ENCODE results near the gene CLEC4D.
"Not testable (repeated sequence)": the region's sequence is repeated elsewhere in the genome, so short reads cannot be mapped to it uniquely, and the experiment has no call there.

The CLEC4D gene
- long read RNA-seq, donor 1 = 0 reads
- long read RNA-seq, donor 2 = 0 reads
- long read RNA-seq, donor 3 = 0 reads
- long read RNA-seq, donor 4 = 0 reads
- long read RNA-seq, donor 5 = 0 reads
- long read RNA-seq, donor 6 = 0 reads
- long read RNA-seq, donor 7 = 0 reads
- long read RNA-seq, donor 8 = 0 reads

- DNase-seq = no peak
These were observed at the start of gene CLEC4D for GRCh38 chr12:8513256-8513655. CLEC4D (plus strand) TSS chr12:8513503; CDS start chr12:8513733, 230 bp downstream.

DNA sequence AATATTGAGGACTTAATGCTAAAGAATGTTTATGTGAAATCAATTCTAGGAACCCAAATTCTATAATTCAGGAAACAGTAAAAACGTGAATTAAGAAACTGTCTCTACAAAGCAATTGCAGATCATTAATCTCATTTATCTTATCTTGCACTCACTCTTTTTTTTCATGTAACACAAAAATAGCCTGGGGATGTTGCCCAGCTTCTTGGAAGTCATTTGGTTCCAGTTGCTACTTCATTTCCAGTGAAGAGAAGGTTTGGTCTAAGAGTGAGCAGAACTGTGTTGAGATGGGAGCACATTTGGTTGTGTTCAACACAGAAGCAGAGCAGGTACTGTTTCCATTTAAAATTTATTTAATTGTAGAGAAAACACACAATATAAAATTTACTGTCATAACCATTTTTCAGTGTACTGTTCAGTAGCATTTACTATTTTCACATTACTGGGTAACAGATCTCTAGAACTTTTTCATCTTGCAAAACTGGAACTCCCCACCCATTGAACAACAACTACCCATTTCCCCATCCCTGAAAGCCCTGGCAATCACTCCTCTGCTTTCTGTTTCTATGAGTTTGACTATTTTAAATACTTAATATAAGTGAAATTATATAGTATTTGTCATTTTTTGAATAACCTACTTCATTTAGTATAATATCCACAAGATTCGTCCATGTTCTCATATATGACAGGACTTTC lies 47.9 kb upstream of the CLEC4D start:
- no peak for DNase-seq

- no peak for DNase-seq
These were observed 47.1 kb upstream of the CLEC4D start for GRCh38 chr12:8466241-8466640.

- no peak for DNase-seq
These were observed 42.2 kb upstream of the CLEC4D start for GRCh38 chr12:8471090-8471489.

- no peak for DNase-seq
These were observed 37.6 kb upstream of the CLEC4D start for GRCh38 chr12:8475508-8476203.

DNA sequence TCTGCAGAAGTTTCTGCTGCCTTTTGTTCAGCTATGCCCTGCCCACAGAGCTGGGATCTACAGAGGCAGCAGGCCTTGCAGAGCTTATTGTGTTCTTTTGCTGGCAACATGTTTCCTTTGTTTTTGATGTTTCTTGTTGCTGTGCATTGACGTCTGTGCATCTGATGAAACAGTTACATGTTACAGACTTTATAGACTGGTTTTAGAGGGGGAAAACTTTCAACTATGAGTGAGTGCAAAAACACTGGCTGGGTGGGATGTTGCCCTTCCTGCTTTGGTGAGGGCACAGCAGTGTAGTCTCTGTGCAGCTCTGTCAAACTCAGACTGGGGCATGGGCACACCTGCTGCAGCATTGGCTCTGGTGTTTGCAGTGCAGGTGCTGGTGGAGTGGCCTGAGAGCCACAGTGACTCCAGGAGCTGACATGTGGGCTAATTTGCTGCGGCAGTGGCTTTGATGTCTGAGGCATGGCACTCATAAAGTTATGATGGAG lies 30.7 kb upstream of the CLEC4D start:
- DNase-seq = no peak

DNA sequence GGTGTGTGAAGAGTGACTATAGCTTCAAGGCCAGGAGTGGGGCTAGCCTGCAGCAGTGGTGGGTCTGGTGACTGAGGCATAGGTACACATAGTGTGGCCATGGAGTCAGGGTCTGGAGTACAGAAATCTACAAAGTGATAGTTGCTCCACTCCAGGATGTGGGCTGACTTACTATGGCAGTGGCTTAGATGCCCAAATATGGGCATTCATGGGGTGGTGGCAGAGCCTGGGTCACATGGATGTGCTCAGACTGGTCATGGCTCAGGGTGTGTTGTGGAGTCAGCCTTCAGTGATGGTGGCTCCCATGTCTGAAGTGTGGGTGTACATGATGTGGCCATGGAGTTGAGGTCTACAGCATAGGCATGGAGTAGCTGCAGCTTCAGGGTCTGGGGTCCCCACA lies 30.2 kb upstream of the CLEC4D start:
- no peak for DNase-seq

DNA sequence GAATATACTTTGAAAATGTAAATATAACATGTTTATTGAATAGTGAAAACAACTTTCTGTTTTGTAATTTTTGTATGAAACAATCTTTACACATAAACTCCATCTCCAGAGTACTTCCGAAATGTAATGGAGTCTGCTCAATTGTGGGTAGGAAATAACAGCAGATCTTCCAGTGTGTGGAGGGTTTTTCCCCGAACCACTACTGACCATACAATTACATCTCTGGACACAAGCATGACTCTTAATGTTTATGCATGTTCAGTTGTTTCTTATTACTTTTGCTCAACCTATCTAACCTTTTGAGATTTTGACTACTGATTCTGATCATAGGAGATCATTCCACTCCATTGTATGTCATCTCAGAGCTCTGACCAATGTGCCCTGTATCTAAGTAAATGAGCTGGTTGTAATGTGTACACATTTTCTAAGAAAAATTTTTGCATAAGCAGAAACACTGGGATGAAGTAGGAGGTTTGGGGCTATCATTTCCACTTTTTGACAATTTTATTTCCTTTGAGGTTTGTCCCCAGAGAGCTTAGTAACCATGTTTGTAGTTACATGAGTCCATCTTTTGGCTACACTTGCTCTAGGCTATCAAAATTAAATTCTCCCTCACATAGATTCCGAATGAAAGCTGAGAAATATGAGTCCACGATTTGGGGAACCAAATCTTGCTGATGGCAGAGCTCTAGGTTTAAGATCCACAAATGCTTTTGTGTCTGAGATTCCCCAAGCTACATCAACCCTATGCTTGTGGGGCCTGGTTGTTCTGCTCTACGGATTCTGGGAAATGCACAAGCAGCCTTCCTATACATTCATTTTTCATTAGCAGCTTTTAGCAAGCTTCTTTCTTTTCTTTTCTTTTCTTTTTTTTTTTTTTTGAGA lies 21.4 kb upstream of the CLEC4D start:
- no peak for DNase-seq

DNA sequence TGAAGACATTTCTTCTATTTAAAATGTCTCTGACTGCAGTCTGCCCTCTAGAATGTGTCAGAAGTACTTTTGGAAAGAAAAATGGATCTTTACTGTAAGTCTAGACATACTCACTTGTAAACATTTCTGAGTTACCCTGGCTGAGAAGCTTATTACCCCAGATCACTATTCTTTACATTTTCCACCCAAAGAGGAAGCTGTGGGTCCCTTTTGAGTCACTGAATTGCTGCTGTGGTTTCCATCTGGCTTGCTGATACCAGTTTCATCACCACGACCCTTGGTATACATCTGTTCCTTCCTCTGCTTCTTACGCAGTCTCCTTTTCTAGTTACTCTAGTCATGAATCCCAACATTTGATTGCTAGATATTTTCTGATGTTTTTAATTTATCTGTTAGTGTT lies 20.2 kb upstream of the CLEC4D start:
- DNase-seq = no peak

DNA sequence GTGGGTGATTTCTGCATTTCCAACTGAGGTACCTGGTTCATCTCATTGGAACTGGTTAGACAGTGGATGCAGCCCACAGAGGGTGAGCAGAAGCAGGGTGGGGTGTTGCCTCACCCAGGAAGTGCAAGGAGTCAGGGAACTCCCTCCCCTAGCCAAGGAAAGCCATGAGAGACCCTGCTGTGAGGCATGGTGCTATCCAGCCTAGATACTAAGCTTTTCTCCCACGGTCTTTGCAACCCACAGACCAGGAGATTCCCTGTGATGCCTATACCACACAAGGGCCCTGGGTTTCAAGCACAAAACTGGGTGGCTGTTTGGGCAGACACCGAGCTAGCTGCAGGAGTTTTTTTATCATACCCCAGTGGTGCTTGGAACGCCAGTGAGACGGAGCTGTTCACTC lies 17.6 kb upstream of the CLEC4D start:
- not testable (repeated sequence) for DNase-seq

- not testable (repeated sequence) for DNase-seq
These were observed 17.2 kb upstream of the CLEC4D start for GRCh38 chr12:8496074-8496473.

DNA sequence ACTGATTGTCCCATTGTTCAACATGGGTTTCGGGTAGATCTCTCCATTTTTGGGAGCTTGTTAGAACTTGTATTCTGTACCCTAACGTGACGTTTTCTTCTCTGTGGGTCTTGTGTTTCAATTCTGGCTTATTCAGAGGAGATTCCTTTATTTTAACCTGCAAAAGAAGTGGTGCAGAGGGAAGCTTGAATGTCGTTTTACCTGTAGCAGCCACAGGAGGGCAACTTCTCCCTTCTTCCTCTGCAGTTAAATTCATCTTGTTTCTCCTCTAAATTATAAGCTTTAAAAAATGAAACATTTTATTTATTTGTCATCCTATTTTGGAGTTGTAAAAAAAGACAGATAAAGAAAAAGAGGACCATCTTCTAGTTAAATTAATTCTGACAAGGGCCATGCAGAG lies 13.7 kb upstream of the CLEC4D start:
- DNase-seq = no peak

DNA sequence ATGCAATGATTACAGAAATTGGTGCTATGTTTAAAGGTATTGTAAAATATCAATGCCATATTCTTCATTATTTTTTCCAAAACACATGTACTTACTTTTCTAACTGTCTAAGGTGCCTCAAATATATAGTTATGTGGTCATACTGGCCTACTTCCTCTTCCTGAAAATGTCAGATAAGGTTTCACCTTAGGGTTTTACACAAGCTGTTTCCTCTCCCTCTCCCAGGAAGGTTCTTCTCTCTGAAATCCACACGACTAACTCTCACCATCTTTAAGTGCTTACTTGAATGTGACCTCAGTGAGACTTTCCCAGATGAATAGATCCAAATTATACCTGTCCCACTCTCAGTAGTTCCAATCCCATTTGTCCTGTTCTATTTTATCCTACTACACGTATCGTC lies 11.6 kb upstream of the CLEC4D start:
- no peak for DNase-seq

GRCh38 chr12:8504351-8504750 lies 9.0 kb upstream of the CLEC4D start:
- no peak for DNase-seq

DNA sequence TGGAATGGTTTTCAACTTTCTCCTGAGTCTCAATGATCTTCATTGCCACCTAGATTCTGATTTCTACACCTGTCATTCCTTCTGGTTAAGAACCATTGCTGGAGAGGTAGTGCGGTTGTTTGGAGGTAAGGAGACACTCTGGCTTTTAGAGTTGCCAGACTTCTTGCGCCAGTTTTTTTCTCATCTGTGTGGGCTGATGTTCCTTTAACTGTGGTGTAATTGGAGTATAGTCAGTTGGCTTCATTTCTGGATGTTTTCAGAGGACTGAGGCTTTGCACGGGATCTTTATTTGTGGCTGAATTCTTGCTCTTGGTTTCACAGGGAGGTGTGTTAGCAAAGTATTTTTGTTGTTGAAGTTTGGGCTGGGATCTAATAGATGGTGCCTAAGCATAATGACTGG lies 5.7 kb upstream of the CLEC4D start:
- no peak for DNase-seq

- DNase-seq = no peak
These were observed 5.1 kb upstream of the CLEC4D start for GRCh38 chr12:8508223-8508622.

DNA sequence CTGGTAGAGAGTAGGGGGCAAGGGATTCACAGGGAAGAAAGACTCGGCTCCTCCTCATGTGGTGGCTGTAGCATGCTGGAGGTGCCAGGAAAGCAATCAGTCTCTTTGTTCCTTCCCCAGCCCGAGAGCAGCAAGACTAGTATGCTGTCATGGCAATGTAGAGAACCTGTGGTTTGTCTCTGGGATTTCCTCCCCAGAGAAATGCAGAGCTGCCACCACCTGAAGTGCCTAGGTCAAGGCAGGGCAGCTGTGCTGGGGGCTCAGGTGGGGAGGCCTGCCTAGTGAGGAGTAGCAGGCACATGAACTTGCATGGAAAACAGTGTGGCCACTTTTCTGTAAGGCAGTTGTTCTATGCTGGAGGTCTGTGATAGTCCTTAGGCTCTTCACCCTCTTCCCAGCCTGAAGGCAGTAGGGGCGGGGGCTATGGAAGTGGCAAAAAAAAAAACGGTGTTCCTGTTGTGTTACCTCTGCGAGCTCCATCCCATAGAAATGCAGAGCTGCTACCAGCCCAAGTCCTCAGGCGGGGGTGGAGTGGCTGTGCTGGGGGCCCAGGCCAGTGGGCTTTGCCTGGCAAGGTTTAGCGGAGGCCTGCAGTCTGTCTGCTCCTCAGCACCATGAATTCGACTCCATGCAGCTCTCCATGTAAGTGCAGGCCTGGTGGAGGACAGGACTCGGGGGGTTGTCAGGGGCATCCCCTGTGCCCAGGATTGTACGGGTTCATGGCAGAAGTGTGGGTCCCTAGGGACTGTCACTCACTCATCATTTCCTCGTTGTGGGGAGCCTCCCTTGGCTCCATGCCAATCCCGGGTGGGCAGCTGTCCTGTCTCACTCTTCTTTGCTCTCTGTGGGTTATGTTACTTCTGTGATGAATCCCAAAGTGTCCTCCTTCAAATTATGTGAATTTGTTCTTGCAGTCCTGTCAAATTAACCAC lies 4.1 kb upstream of the CLEC4D start:
- DNase-seq = no peak

GRCh38 chr12:8517971-8518370 lies 4.7 kb downstream of the CLEC4D start:
- DNase-seq = no peak

DNA sequence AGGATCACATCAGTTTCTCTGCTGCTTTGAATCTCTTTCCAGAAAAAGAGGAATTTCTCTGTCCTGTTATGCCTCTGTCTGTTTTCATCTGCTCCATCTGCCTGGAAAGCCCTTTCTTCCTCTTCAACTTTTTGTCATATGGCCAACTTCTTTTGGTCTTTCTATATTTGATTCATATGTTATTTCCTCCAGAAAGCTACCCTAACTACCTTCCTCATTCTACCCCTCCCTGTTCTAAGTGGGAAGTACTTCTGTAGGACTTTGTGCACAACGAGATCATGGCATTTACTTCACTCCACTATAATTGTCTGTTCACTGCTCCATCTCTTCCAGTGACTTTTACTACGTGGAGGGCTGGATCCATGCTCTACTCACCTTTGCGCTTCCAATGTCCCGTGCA lies 5.9 kb downstream of the CLEC4D start:
- no peak for DNase-seq

DNA sequence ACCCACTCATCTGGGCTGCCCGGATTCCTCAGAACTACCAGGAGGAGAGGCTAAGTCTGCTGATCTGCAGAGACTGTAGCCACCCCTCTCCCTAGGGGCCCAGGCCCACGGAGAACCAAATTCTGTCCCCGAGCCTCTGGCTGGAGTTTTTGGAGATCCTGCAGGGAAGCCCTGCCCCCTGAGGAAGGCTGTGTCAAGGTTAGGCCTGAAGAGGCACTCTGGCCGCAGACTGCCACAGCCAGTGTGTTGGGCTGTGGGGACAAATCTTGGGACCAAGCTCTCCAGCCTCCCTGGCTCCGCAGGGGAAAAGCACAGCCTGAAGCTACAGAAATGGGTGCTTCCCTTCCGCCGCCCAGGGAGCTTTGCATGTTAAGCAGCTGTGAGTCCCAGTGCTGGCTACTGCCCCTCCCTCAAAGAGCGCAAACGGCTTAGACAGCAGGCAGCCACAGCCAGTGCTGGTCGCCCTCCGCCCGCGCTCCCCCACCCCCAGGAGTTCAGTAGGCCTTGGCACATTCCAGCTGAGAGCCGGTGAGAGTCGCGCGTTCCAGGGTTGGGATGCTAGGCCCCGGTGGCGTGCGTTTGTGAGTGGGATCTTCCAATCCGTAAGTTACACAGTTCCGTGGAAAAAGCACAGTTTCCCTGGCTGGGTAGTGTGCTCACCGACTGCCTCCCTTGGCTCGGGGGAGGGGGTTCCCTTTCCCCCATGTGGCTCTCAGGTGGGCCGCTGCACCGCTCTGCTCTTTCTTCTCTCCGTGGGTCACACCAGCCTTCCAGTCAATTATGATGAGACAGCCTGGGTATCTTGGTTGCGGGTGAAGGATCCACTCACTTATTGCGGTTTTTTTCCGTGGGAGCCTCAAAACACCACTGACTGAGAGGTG lies 14.2 kb downstream of the CLEC4D start:
- DNase-seq = no peak

Data from right kidney (tissue), 9 donors.